IPS-15b (cell line): ENCODE measurements around the gene PIN1.
"Not testable (repeated sequence)": the region's sequence is repeated elsewhere in the genome, so short reads cannot be mapped to it uniquely, and the experiment has no call there.

Experiments used
- H3K27me3 ChIP-seq: one replicate; pipeline ENCODE4 v1.6.1; 2013; ENCODE audit warnings: low read length; ENCODE audit not compliant: control insufficient read depth, insufficient read depth
- H3K36me3 ChIP-seq: one replicate; pipeline ENCODE4 v1.6.1; 2013; ENCODE audit warnings: low read length; ENCODE audit not compliant: control insufficient read depth, insufficient read depth
- H3K4me1 ChIP-seq: one replicate; pipeline ENCODE4 v1.6.1; 2013; ENCODE audit warnings: mild to moderate bottlenecking, low read length; ENCODE audit not compliant: control insufficient read depth, insufficient read depth
- H3K4me3 ChIP-seq: one replicate; pipeline ENCODE4 v1.5.1; 2013; ENCODE audit warnings: low read depth, low read length
- H3K9ac ChIP-seq: one replicate; pipeline ENCODE4 v1.6.1; 2013; ENCODE audit warnings: low read depth, mild to moderate bottlenecking, low read length
- H3K9me3 ChIP-seq: one replicate; pipeline ENCODE4 v1.6.1; 2013; ENCODE audit warnings: mild to moderate bottlenecking, low read length; ENCODE audit not compliant: control insufficient read depth, insufficient read depth

The PIN1 gene

GRCh38 chr19:9834726-9835506 is at the start of gene PIN1:
Gene PIN1, plus strand, starts transcription at chr19:9835318. Its CDS starts 27 bp downstream, at chr19:9835345.
- H3K4me3 ChIP-seq: peak within 1 kb of the TSS; percentile 91
- H3K4me1 ChIP-seq: no peaks in the 10 kb centered on the region
- no peaks in the 10 kb centered on the region for H3K9me3 ChIP-seq
- H3K27me3 ChIP-seq: no peaks in the 10 kb centered on the region
- peaks cover 6% of the 10 kb centered on the region for H3K36me3 ChIP-seq
- H3K9ac ChIP-seq: peak within 1 kb of the TSS; percentile 73

DNA sequence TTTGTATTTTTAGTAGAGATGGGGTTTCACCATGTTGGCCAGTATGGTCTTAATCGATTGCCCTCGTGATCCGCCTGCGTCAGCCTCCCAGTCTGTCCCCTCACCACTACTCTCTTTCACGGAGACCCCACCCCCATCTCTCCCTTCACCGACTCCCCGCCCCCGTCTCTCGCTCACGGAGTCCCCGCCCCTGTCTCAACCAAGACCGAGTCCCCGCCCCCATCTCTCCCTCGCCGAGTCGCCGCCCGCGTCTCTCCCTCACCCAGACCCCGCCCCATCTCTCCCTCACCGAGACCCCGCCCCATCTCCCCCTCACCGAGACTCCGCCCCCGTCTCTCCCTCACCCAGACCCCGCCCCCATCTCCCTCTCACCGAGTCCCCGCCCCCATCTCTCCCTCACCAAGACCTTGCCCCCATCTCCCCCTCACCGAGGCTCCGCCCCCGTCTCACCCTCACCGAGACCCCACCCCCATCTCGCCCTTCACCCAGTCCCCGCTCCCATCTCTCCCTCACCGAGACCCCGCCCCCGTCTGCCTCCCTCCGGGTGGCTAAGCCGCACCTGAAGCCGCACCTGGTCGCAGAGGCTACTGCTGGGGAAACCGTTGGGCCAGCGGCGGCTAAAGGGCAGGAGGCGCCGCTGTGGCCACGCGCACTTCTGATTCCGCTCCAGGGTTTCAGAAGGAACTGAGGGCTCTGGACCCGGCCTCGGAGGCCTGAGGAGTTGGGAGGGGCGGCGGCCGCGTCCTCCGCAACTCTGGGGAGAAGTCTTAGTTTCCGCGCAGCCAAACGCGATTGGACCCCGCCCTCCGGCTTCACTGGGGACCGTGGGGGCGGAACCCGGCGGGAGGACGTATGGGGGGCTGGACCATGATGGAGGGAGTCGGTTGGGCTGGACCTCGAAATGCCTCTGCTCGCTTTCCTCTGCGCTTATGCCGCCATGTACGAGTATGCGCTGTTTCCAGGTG is 49.5 kb upstream of the PIN1 start:
- H3K36me3 ChIP-seq: peaks cover 2% of the 10 kb centered on the region

GRCh38 chr19:9786342-9786741 is 48.8 kb upstream of the PIN1 start:
- peak overlapping the region; percentile 62 for H3K4me3 ChIP-seq
- peaks cover 2% of the 10 kb centered on the region for H3K36me3 ChIP-seq
- no peaks in the 10 kb centered on the region for H3K9me3 ChIP-seq
- H3K27me3 ChIP-seq: no peaks in the 10 kb centered on the region
- no peak overlapping the region for H3K9ac ChIP-seq
- peaks cover 11% of the 10 kb centered on the region for H3K4me1 ChIP-seq

More for the DNA sequence above, 49.5 kb upstream of the PIN1 start:
- Histone ChIP-seq H3K4me3 (peak overlapping the region; percentile 62), H3K4me1 (peaks cover 9% of the 10 kb centered on the region), H3K27me3 (no peaks in the 10 kb centered on the region), H3K9ac (peak overlapping the region; percentile 38), H3K9me3 (no peaks in the 10 kb centered on the region)

GRCh38 chr19:9786819-9787218 is 48.3 kb upstream of the PIN1 start:
- Histone ChIP-seq H3K27me3 (no peaks in the 10 kb centered on the region), H3K9ac (no peak overlapping the region), H3K4me1 (peaks cover 11% of the 10 kb centered on the region), H3K36me3 (peaks cover 2% of the 10 kb centered on the region), H3K4me3 (peak overlapping the region; percentile 62), H3K9me3 (no peaks in the 10 kb centered on the region)

DNA sequence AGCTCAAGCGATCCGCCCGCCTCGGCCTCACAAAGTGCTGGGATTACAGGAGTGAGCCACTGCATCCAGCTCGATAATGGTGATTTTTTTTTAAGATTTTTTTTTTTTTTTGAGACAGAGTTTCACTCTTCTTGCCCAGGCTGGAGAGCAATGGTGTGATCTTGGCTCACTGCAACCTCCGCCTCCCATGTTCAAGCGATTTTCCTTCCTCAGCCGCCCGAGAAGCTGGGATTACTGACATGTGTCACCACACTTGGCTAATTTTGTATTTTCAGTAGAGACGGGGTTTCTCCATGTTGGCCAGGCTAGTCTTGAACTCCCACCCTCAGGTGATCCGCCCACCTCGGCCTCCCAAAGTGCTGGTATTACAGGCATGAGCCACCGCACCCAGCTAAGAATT is 46.5 kb upstream of the PIN1 start:
- not testable (repeated sequence) for H3K27me3 ChIP-seq, H3K4me3 ChIP-seq, H3K36me3 ChIP-seq, H3K9ac ChIP-seq, H3K9me3 ChIP-seq
- H3K4me1 ChIP-seq: peaks cover 11% of the 10 kb centered on the region

DNA sequence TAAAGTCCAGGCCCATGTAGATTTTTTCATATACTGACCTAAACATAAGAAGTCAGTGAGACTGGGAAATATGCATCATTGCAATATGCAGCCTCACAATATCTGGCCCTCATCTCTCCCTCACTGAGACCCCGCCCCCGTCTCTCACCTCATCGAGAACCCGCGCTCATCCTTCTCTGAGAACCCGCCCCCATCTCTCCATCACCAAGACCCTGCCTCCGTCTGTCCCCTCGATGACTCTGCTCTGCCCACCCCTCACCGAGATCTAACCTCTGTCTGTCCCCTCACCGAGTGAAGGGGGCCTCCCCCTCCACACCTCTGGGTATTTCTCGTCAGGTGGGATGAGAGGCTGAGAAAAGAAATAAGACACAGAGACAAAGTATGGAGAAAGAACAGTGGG is 46.1 kb upstream of the PIN1 start:
- Histone ChIP-seq H3K36me3 (peaks cover 1% of the 10 kb centered on the region), H3K4me1 (peaks cover 11% of the 10 kb centered on the region), H3K27me3 (no peaks in the 10 kb centered on the region), H3K4me3 (no peak overlapping the region), H3K9ac (no peak overlapping the region), H3K9me3 (no peaks in the 10 kb centered on the region)

GRCh38 chr19:9789579-9789978 is 45.5 kb upstream of the PIN1 start:
- not testable (repeated sequence) for H3K9ac ChIP-seq, H3K4me3 ChIP-seq, H3K9me3 ChIP-seq, H3K36me3 ChIP-seq, H3K4me1 ChIP-seq, H3K27me3 ChIP-seq

DNA sequence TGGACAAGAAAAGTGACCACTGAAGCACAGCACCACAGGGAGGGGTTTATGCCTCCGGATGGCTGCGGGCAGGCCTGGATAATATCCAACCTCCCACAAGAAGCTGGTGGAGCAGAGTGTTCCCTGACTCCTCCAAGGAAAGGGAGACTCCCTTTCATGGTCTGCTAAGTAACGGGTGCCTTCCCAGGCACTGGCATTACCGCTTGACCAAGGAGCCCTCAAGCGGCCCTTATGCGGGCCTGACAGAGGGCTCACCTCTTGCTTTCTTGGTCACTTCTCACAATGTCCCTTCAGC is 44.1 kb upstream of the PIN1 start:
- H3K4me3 ChIP-seq: peak overlapping the region; percentile 35
- not testable (repeated sequence) for H3K9ac ChIP-seq, H3K36me3 ChIP-seq, H3K27me3 ChIP-seq, H3K4me1 ChIP-seq, H3K9me3 ChIP-seq

DNA sequence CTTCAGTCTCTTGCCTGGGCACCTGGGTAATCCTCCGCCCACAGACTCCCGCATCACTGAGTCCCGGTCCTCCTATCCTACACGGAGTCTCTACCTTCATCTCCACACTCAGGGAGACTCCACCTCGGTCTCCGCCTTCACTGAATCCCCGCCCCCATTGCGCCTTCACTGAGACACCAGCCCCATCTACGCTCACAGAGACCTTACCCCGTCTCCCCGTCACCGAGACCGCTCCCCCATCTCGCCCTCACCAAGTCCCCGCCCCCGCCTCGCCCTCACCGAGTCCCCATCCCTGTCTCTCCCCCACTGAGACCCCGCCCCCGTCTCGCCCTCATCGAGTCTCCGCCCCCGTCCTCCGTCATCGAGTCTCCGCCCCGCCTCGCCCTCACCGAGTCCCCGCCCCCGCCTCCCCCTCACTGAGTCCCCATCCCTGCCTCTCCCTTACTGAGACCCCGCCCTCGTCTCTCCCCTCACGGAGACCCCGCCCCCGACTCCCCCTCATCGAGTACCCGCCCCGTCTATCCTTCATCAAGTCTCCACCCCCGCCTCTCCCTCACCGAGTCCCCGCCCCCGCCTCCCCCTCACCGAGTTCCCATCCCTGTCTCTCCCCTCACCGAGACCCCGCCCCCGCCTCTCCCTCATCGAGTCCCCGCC is 43.4 kb upstream of the PIN1 start:
- H3K36me3 ChIP-seq: no peaks in the 10 kb centered on the region
- no peak overlapping the region for H3K9ac ChIP-seq
- H3K9me3 ChIP-seq: no peaks in the 10 kb centered on the region
- peaks cover 4% of the 10 kb centered on the region for H3K4me1 ChIP-seq
- no peaks in the 10 kb centered on the region for H3K27me3 ChIP-seq
- H3K4me3 ChIP-seq: peak overlapping the region; percentile 71

DNA sequence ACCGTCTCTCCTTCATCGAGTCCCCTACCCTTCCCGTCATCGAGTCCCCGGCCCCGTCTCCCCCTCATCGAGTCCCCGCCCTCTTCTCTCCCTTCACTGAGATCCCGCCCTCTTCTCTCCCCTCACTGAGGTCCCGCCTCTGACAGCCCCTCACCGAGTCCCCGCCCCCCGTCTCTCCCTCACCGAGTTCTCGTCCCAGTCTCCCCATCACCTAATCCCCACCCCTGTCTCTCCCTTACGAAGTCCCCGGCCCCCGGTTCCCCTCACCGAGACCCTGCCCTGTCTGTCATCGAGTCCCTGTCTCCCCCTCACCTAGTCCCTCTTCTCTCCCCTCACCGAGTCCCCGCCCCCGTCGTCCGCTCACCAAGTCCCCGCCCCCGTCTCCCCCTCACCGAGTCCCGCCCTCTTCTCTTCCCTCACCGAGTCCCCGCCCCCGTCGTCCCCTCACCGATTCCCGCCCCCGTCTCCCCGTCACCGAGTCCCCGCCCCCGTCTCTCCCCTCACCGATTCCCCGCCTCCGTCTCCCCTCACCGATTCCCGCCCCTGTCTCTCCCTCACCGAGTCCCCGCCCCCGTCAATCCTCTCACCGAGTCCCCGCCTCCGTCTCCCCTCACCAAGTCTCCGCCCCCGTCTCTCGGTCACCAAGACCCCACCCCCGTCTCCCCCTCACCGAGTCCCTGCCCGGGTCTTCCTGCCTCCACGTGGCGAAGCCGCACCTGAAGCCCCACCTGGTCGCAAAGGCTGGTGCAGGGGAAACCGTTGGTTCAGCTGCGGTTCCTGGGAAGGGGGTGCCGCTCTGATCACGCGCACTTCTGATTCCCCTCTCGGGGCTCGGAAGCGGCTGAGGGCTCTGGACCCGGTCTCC is 42.7 kb upstream of the PIN1 start:
- Histone ChIP-seq H3K9me3 (no peaks in the 10 kb centered on the region), H3K27me3 (no peaks in the 10 kb centered on the region), H3K9ac (peak overlapping the region; percentile 90), H3K4me3 (peak overlapping the region; percentile 85), H3K36me3 (no peaks in the 10 kb centered on the region), H3K4me1 (peaks cover 4% of the 10 kb centered on the region)

DNA sequence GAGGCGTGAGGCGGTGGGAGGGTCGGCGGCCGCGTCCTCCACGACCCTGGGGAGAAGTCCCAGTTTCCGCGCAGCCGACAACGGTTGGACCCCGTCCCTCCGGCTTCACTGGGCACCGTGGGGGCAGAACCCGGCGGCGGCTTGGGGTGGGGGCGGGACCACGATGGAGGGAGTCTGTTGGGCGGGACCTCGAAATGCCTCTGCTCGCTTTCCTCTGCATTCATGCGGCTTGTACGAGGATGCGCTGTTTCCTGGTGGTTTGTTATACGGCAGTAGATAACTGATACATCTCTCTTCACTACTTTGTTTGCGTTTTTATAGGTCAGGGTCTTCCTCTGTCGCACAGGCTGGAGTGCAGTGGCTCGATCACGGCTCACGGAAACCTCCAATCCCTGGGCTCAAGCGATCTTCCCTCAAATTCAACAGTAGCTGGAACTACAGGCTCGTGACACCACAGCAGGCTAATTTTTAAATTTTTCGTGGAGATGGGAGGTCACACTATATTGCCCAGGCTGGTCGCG is 42.0 kb upstream of the PIN1 start:
- Histone ChIP-seq H3K4me3 (peak overlapping the region; percentile 85), H3K9ac (peak overlapping the region; percentile 90), H3K9me3 (no peaks in the 10 kb centered on the region), H3K36me3 (no peaks in the 10 kb centered on the region), H3K27me3 (no peaks in the 10 kb centered on the region), H3K4me1 (peaks cover 4% of the 10 kb centered on the region)
